Astrocyte of the spinal cord (primary cell): ENCODE results near the gene MBD6.

Source experiments
- DNase-seq: peaks from one replicate; pipeline ENCODE4 v3.0.0; 2011; ENCODE audit warnings: low read depth, low spot score
- H3K4me3 ChIP-seq: 2 replicates; pipeline ENCODE4 v1.5.1; 2011; ENCODE audit warnings: low read depth, mild to moderate bottlenecking, low read length, moderate library complexity
- CTCF ChIP-seq: IDR thresholded peaks from 2 replicates; pipeline ENCODE4 v1.5.1; 2012; ENCODE audit warnings: low read depth, mild to moderate bottlenecking, low read length, inconsistent platforms
- in situ Hi-C: cut with HindIII; loops from 2 replicates; pipeline ENCODE4 v1.10.0; 2017; ENCODE audit warnings: low sequenced_read_pairs

MBD6 gene

DNA sequence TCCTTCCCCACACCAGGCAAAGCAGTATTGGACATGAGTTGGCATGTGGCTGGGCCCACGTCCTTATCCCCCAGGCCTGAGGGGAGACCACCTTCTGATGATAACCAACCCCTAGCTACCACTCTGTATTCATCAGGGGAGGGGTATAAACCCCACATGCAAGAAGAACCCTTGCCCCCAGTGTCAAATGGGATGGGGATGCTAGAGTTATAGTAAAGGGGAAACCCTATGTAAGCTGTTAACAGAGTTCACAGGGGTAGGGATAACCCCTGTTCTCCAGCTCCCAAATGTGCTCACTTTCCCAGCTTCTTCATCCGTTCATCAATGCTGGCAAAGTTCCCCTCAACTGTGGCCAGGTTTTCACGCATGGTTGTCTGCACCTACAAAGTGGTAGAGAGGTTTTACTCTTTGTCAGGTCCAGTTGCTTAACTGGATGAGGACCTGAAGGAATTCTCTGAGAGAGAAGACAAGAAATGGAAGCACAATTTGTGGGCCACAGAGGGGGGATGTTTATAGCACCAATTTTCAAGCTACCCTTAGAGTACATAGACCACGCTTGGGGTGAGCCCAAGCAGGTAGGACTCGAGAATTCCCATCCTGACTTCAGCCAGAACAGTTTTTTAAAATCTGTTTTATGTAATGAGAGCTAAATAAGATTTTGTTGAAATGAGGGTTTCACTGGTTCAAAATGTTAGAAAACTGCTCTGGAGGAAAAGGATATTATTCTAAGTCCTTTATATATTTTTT lies 7.9 kb downstream of the MBD6 start:
- DNase-seq: no peak
- no peak overlapping the region for H3K4me3 ChIP-seq
- in situ Hi-C loops: no loop called here
- no peak for TF ChIP-seq CTCF

- no peak for TF ChIP-seq CTCF
- DNase-seq: no peak
- in situ Hi-C loops: no loop called here
- no peak overlapping the region for H3K4me3 ChIP-seq
Observed at GRCh38 chr12:57531836-57532235, 9.2 kb downstream of the MBD6 start.

- no peak for DNase-seq
- in situ Hi-C loops: no loop called here
Observed at GRCh38 chr12:57533108-57533507, 10.5 kb downstream of the MBD6 start.

DNA sequence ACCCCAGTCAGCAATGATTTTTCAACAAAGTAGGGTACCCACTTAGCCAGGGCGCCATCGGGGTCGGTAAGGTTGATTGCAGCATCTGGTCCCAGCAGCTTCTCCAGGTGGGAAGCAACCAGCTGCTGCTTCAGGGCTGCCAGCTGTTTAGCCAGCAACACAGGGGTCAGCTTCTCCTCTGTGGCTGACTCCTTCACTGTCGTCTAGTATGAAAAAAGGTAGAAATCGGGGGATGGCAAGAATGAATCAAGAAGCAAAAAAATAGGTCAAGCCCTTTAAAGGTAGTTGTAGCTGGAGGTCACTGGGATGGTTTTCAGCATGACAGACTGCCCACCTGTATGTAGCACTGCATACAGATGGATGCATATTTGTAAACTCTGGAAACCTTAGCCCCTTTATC lies 11.6 kb downstream of the MBD6 start:
- no peak overlapping the region for H3K4me3 ChIP-seq
- no peak for DNase-seq
- TF ChIP-seq CTCF: no peak
- in situ Hi-C loops: no loop called here

More at GRCh38 chr12:57533108-57533507, 10.5 kb downstream of the MBD6 start:
- no peak for TF ChIP-seq CTCF
- no peak overlapping the region for H3K4me3 ChIP-seq

GRCh38 chr12:57534991-57535543 lies 12.4 kb downstream of the MBD6 start:
- H3K4me3 ChIP-seq: no peak overlapping the region
- no peak for DNase-seq
- no peak for TF ChIP-seq CTCF
- in situ Hi-C loops: no loop called here

- no peak for TF ChIP-seq CTCF
- no peak for DNase-seq
- in situ Hi-C loops: no loop called here
Observed at GRCh38 chr12:57535764-57536596, 13.4 kb downstream of the MBD6 start.

More at GRCh38 chr12:57535764-57536596, 13.4 kb downstream of the MBD6 start:
- H3K4me3 ChIP-seq: no peak overlapping the region
